NCI-H524 (cell line): Measurements from ENCODE around the gene SLC37A3.

Experiments used
- DNase-seq, 2 experiments: peaks; one replicate each; lab custom pipeline; 2025; lab: John Stamatoyannopoulos, UW

SLC37A3 gene

GRCh38 chr7:140402178-140402835 lies 4.0 kb upstream of the SLC37A3 start:
- no peak for DNase-seq

GRCh38 chr7:140400381-140400780 lies 2.1 kb upstream of the SLC37A3 start:
- no peak for DNase-seq

GRCh38 chr7:140398821-140399220 lies 491 bp upstream of the SLC37A3 start:
- no peak for DNase-seq

GRCh38 chr7:140393756-140394306 lies 4.5 kb downstream of the SLC37A3 start:
- no peak for DNase-seq

- DNase-seq: no peak
Observed at GRCh38 chr7:140391634-140392033, 6.7 kb downstream of the SLC37A3 start.

- no peak for DNase-seq
Observed at GRCh38 chr7:140390466-140391190, 7.7 kb downstream of the SLC37A3 start.

GRCh38 chr7:140390034-140390433 lies 8.3 kb downstream of the SLC37A3 start:
- DNase-seq: no peak

GRCh38 chr7:140389445-140389844 lies 8.9 kb downstream of the SLC37A3 start:
- DNase-seq: no peak

GRCh38 chr7:140384894-140385545 lies 13.3 kb downstream of the SLC37A3 start:
- DNase-seq: no peak

- DNase-seq: no peak
Observed at GRCh38 chr7:140383954-140384713, 14.2 kb downstream of the SLC37A3 start.

GRCh38 chr7:140375892-140376730 lies 22.2 kb downstream of the SLC37A3 start:
- DNase-seq: no peak

- no peak for DNase-seq
Observed at GRCh38 chr7:140375323-140375722, 23.0 kb downstream of the SLC37A3 start.

- DNase-seq: no peak
Observed at GRCh38 chr7:140369294-140369693, 29.0 kb downstream of the SLC37A3 start.

- peak in 1 of 2 experiments; percentile 6 for DNase-seq
Observed at GRCh38 chr7:140367528-140367927, 30.8 kb downstream of the SLC37A3 start.

- DNase-seq: peak; percentile 56 to 84
Observed at GRCh38 chr7:140364819-140365218, 33.5 kb downstream of the SLC37A3 start.

- DNase-seq: no peak
Observed at GRCh38 chr7:140360697-140361229, 37.6 kb downstream of the SLC37A3 start.

GRCh38 chr7:140358412-140359051 lies 39.8 kb downstream of the SLC37A3 start:
- no peak for DNase-seq

- DNase-seq: no peak
Observed at GRCh38 chr7:140358024-140358411, 40.3 kb downstream of the SLC37A3 start.

GRCh38 chr7:140350056-140350455 lies 48.3 kb downstream of the SLC37A3 start:
- no peak for DNase-seq

GRCh38 chr7:140349144-140349771 lies 49.1 kb downstream of the SLC37A3 start:
- DNase-seq: no peak
